ENCODE measurements around the gene TXNRD1.

Gene TXNRD1

GRCh38 chr12:104182144-104182543, 33.4 kb upstream of the TXNRD1 start:
- in situ Hi-C loops (cut with MboI; ENCODE audit: low sequenced_read_pairs, unreplicated experiment): loop anchor here (25.0 kb wide), 1 partner anchor 880 kb away; no protein-coding TSS in a partner anchor
- no peak for DNase-seq (ENCODE audit: low spot score)
- TF ChIP-seq CTCF (IDR thresholded peaks at IDR 0.05; ENCODE audit: borderline replicate concordance, control extremely low read depth, extremely low read depth, insufficient read depth, missing control alignments): no peak

GRCh38 chr12:104182621-104183378, 32.8 kb upstream of the TXNRD1 start:
- DNase-seq (ENCODE audit: low spot score): no peak
- in situ Hi-C loops (cut with MboI; ENCODE audit: low sequenced_read_pairs, unreplicated experiment): loop anchor here (25.0 kb wide), 1 partner anchor 880 kb away; no protein-coding TSS in a partner anchor
- no peak for TF ChIP-seq CTCF (IDR thresholded peaks at IDR 0.05; ENCODE audit: borderline replicate concordance, control extremely low read depth, extremely low read depth, insufficient read depth, missing control alignments)

- DNase-seq (ENCODE audit: low spot score): no peak
- in situ Hi-C loops (cut with MboI; ENCODE audit: low sequenced_read_pairs, unreplicated experiment): loop anchor here (25.0 kb wide), 1 partner anchor 879 kb away; no protein-coding TSS in a partner anchor
- no peak for TF ChIP-seq CTCF (IDR thresholded peaks at IDR 0.05; ENCODE audit: borderline replicate concordance, control extremely low read depth, extremely low read depth, insufficient read depth, missing control alignments)
Measured at GRCh38 chr12:104183443-104183842, 32.1 kb upstream of the TXNRD1 start.

GRCh38 chr12:104187446-104188155, 28.0 kb upstream of the TXNRD1 start:
- no peak for DNase-seq (ENCODE audit: low spot score)
- in situ Hi-C loops (cut with MboI; ENCODE audit: low sequenced_read_pairs, unreplicated experiment): loop anchor here (25.0 kb wide), 1 partner anchor 875 kb away; no protein-coding TSS in a partner anchor
- TF ChIP-seq CTCF (IDR thresholded peaks at IDR 0.05; ENCODE audit: borderline replicate concordance, control extremely low read depth, extremely low read depth, insufficient read depth, missing control alignments): no peak

GRCh38 chr12:104188534-104188933, 27.0 kb upstream of the TXNRD1 start:
- DNase-seq (ENCODE audit: low spot score): no peak
- no peak for TF ChIP-seq CTCF (IDR thresholded peaks at IDR 0.05; ENCODE audit: borderline replicate concordance, control extremely low read depth, extremely low read depth, insufficient read depth, missing control alignments)
- in situ Hi-C loops (cut with MboI; ENCODE audit: low sequenced_read_pairs, unreplicated experiment): loop anchor here (25.0 kb wide), 1 partner anchor 874 kb away; no protein-coding TSS in a partner anchor

- DNase-seq (ENCODE audit: low spot score): no peak
- in situ Hi-C loops (cut with MboI; ENCODE audit: low sequenced_read_pairs, unreplicated experiment): loop anchor here (25.0 kb wide), 1 partner anchor 872 kb away; no protein-coding TSS in a partner anchor
- TF ChIP-seq CTCF (IDR thresholded peaks at IDR 0.05; ENCODE audit: borderline replicate concordance, control extremely low read depth, extremely low read depth, insufficient read depth, missing control alignments): no peak
Measured at GRCh38 chr12:104189915-104190555, 25.5 kb upstream of the TXNRD1 start.

All from GM13976 (cell line).